ENCODE results near the gene LTB4R.

DNA sequence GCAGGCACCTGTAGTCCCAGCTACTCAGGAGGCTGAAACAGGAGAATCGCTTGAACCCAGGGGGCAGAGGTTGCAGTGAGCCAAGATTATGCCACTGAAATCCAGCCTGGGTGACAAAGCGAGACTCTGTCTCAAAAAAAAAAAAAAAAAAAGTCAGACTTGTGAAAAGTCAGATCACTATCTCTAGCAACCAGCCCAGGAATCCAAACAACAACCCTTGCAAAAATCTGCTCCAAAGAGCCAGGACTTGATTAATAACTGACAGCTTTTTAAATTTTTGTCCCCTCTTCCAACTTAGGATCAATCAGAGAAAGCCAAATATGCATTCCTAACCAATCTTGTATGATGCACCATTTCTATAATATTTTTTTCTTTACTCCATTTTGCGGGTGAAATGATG, 49.0 kb downstream of the LTB4R start:
- TF ChIP-seq, protein P1, sequence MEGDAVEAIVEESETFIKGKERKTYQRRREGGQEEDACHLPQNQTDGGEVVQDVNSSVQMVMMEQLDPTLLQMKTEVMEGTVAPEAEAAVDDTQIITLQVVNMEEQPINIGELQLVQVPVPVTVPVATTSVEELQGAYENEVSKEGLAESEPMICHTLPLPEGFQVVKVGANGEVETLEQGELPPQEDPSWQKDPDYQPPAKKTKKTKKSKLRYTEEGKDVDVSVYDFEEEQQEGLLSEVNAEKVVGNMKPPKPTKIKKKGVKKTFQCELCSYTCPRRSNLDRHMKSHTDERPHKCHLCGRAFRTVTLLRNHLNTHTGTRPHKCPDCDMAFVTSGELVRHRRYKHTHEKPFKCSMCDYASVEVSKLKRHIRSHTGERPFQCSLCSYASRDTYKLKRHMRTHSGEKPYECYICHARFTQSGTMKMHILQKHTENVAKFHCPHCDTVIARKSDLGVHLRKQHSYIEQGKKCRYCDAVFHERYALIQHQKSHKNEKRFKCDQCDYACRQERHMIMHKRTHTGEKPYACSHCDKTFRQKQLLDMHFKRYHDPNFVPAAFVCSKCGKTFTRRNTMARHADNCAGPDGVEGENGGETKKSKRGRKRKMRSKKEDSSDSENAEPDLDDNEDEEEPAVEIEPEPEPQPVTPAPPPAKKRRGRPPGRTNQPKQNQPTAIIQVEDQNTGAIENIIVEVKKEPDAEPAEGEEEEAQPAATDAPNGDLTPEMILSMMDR (conservative IDR thresholded peaks at IDR 0.05), result no peak
- TF ChIP-seq EZH2 (IDR thresholded peaks at IDR 0.05; ENCODE audit: low read depth), result no peak

Measured in PC-9 (cell line).